GM10847 (cell line): ENCODE measurements around the gene UBQLN3.

ENCODE experiments used
- POLR2A ChIP-seq: IDR thresholded peaks from 2 replicates; pipeline ENCODE4 v1.6.1; 2011; ENCODE audit not compliant: insufficient read length; ENCODE audit errors: extremely low read depth

The UBQLN3 gene

DNA sequence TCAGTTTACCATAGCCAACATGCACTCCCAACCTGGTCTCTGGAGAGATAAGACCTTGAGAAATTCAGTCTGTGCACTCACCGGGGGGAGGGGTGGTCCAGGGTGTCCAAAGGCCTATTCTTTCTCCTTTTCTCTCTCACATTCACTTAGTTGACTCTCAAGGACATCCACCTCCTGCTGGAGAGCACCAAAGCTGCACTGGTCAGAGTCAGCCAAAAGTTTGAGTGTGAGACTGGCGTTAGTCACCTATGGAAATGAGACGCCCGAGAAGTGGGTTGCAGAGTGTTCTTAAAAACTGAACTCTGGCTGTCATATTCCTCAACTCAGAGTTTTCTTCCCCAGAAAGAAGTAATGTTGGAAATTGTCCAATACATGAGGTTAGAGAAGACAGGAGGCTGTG lies 11.8 kb upstream of the UBQLN3 start:
- no peak for TF ChIP-seq POLR2A

DNA sequence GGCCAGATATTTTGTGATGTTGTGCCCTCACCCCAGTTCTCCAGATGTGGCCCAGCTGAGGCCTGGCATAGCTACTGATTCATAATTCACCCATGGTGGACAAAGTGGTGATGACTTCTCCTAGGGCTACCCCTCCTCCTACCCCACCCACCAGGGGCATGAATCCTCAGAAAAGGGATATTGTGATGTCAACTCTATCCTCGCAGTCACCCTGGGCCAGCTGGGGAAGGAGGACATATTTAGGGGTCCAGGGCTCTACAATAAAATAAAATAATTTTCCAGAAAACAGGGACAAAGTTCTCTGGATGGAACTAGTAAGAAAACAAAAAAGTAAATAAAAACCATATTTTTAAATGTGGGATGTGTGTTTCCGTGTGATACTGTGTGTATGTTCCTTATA lies 6.8 kb upstream of the UBQLN3 start, which contains the start of gene UBQLNL:
TSS of gene UBQLNL (minus strand) at position 101 of the 400 bp plus-strand sequence. CDS start 258 bp downstream, outside the sequence.
- no peak for TF ChIP-seq POLR2A

DNA sequence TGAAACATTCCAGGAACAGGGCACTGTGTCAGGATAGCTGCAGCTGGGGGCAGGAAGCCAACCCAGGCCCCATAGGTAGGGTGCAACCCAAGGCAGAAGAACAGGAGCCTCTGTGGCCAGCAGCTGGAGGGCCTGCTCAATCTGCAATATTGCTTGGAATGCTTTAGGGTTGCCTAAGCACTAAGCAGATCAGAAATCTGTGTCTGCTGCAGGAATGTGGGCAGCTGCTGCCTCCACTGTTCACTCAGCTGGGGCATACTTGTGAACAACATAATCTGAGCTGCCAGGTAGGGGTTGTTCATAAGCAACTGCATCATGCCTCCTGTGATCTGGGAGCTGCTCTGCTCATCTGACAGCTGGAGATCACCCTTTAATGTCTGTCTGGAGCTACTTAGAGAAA lies 5.1 kb upstream of the UBQLN3 start:
- no peak for TF ChIP-seq POLR2A

DNA sequence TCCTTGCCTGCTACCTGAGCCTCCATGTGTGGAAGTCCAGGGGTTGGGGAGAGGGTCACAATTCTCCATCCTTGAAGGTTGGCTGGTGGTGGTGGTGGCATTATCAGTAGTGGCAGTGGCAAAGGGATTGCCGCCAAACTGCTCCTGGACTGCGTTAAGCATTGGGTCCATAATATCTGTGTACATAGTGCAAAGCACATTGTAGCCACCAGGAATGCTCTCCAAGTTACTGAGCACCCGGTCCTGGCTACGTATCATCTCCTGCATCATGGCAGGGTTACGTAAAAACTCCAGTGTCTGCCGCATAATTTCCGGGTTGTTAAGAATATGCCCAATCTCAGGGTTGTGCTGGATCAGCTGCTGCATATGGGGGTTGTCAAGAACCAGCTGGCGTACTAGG lies 1.2 kb downstream of the UBQLN3 start:
- no peak for TF ChIP-seq POLR2A

DNA sequence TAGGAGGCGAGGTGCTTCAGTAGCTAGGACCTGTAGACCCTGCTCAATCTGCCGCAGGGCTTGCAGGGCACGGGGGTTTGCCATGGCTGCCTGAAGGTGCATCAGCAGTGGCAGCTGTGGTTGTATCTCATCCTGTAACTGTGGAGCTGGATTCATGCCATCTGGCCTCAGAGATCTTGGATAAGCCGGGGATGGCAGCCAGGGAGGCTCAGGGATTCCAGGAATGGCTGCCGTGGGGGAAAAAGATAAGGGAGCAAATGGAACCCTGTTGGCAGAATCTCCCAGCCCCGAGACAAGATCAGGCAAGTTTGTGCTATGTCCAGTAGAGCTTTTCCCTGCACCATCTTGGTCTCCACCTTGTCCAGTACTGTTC lies 1.8 kb downstream of the UBQLN3 start:
- TF ChIP-seq POLR2A, result no peak

DNA sequence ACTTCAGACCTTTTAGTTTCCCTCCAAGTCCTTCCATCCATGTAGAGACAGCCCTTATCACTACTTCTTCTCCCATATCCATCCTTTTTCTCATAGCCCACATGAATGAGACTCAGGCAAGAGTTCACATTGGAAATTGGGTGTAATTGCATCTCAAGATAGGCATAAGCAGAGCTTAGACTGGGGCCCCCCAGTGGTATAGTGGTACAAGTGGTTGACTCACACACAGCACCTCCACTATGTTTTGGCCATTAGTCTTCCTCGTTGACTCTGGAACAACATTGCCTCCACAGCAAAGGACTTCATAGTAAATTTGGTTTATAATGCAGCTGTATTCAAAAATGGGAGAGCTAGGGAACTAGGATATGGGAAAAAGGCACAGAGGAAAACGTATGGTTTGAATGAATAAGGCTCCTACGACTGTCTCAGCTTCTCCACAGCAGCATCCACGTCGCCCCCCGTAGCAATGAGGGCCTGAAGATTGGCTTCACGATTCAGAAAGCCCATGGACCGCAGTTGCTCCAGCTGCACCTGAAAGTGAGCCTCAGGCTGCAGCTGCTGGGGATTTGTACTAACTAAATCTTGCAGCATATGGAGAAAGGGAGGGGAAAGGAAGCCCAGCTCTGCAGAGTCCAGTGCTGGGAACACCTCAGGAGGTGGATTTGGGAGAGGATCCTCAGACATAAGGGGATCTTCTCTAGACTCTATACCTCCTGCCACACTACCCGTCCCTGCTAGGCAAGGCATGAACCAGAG lies 2.4 kb downstream of the UBQLN3 start:
- no peak for TF ChIP-seq POLR2A

DNA sequence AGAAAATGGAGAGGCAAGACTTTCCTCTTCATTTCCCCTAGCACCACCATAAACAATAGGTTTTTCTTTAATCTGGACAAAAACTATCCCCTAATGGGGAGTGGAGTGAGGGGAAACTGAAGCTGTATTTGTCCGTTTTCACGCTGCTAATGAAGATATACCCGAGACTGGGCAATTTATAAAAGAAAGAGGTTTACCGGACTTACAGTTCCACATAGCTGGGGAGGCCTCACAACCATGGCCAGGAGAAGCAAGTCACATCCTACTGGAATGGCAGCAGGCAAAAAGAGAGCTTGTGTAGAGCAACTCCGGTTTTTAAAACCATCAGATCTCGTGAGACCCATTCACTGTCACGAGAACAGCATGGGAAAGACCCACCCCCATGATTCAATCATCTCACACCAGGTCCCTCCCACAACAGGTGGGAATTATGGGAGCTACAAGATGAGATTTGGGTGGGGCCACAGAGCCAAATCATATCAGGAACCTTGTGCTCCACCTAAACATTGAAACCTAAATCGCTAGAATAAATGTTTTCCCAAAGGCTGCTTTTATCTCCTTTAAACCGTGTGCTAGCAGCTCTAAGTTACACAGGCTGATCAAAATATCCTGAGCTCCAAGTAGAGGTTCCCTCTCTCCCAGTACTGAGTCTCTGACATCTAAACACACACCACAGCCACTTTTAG lies 4.3 kb downstream of the UBQLN3 start:
- no peak for TF ChIP-seq POLR2A

DNA sequence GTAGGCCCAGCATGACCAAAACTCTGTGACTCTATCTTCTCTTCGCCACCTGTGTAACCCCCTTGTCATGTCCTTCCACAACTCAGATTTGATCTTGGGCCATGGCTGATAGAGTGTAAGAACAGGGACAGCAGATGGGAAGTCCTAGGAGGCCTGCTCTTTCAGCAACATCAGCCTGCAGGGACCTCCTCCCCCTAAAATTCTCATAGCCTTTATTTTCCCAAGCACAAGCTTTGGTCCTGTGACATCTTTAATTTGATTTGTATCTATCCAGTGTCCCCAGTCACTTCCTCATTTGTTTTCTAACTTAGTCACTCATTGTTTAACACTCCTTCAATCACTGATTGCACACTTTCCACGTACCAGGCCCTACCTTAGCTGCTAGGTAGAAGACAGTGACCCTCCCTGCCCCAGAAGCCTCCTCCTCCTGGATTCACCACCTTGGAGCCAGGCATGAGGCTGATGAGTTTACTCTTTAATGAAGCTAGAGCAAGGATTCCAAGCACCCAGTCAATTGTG lies 5.3 kb downstream of the UBQLN3 start:
- no peak for TF ChIP-seq POLR2A

DNA sequence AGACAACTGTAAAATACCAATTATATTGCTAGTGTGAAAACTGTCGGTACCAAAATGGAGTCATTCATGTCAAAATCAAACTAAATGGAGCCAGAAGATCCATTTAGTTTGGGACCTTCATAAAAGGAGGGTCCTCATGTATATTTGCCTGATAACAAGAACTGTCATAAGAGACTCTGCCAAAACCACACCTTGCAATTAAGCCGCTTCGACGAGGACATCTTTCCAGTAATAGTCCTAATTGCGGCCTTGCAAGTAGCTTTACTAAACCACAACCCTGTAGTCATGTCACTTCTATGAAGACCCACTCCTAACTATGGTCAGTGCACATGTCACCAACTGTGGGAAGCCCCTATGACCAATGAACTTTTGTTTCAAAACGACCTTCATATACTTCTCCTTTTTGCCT lies 9.4 kb downstream of the UBQLN3 start:
- no peak for TF ChIP-seq POLR2A

DNA sequence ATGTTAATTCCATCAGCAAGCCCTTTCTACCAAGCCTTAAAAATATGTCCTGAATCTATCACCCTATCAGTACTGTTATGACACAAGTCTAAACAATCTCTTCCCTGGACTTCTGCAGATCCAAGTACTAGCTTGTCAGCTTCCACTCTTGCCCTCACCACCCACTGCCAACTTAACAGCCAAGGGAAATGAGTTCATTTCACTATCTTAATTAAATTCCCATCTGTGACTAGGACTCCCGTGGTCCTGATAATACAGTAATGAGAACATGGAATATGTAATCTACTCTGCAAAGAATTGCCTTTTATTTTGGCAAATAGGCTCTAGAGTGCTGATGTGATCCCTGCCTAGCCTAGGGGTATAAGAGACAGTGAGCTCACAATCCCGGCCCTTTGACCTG lies 10.1 kb downstream of the UBQLN3 start:
- no peak for TF ChIP-seq POLR2A

DNA sequence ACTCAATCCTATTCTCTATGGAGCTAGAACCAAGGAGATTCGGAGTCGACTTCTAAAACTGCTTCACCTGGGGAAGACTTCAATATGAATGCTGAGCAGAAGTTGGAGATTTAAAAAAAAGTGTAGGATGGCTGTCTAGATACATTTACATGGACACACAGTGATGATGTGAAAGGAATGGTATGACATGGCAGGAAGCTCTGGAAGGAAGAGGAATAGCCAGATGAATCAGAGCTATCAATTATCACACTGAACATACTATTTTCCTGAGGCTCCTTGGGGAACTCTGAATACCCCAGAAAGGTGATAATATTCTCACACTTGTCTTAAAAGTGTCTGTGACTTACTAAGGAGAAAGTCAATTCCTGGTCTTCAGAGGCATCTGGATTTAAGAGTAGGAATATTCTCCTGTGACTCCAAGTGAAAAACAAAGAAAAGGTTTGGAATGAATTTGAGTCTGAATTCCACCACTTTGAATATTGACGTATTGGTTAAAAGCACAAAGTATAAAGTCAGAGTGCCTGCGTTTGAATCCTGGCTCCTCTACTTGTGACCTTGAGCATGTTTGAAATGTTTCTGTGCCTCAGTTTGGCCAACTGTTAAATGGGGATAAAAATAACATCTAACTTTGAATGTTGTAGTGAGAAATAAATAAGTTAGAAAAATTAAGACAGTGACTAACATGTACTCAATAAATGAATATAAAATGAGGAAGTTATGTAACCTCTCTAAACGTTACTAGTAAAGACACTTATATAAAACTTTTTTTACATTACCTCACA lies 20.0 kb downstream of the UBQLN3 start:
- no peak for TF ChIP-seq POLR2A

DNA sequence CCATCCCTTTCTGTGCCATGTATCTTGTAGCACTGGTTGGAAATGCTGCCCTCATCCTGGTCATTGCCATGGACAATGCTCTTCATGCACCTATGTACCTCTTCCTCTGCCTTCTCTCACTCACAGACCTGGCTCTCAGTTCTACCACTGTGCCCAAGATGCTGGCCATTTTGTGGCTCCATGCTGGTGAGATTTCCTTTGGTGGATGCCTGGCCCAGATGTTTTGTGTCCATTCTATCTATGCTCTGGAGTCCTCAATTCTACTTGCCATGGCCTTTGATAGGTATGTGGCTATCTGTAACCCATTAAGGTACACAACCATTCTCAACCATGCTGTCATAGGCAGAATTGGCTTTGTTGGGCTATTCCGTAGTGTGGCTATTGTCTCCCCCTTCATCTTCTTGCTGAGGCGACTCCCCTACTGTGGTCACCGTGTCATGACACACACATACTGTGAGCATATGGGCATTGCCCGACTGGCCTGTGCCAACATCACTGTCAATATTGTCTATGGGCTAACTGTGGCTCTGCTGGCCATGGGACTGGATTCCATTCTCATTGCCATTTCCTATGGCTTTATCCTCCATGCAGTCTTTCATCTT lies 20.9 kb downstream of the UBQLN3 start:
- TF ChIP-seq POLR2A, result no peak

DNA sequence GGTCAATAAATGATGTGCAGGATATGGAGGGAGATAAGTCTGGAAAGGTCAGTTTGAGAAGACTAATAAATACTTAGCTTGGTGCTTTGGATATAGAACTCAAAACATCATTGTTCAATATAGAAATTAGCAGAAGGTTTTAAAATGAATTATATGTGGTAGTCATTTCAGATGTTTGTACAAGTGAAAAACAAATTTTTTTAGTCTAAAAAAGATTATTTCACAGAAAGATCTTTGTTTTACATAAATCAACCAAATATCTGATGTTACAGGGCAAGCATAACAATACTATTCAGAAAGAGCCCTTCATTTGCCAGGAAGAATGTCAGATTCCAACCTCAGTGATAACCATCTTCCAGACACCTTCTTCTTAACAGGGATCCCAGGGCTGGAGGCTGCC lies 21.4 kb downstream of the UBQLN3 start, which contains the start of gene OR52D1:
TSS of gene OR52D1 (plus strand) at position 301 of the 400 bp plus-strand sequence. CDS start at position 323, 22 bp downstream.
- no peak for TF ChIP-seq POLR2A

DNA sequence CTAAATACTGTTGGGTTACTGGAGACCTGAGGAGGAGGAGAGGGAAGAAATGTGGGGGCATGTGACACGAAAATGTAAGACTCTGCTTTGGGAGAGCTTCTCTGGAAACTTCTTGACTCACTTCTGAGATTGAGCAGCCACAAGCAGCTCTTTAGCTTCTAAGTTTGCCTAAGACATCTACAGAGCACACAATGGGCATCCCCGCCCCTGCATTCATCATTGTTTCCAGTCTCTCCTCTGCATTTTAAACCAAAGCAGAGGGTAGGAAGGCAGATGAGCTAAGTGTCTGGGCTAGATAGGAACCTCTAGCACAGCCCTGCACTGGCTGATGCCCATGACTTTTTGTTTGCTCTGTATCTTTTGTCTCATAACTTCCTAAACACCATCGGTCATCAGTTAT lies 23.3 kb downstream of the UBQLN3 start:
- no peak for TF ChIP-seq POLR2A

DNA sequence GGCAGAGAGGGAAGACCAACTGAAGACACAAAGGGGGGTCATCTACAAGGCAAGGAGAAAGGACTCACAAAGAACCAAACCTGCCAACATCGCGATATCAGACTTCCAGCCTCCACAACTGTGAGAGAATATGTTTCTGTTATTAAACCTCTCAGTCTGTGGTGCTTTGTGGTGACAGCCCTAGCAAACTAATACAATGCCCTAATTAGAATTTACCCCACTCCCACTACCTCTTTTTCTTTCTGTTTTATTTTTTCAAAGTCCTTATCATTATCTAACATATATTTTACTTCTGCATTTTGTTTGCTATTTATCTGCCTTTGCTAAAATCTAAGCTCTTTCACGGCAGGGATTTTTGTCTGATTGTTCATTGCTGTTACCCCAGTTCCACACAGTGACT lies 23.8 kb downstream of the UBQLN3 start:
- no peak for TF ChIP-seq POLR2A
